Adrenal gland (tissue), 12 donors: ENCODE data around the gene HIBADH. TPM values are rescaled to one million over a fixed set of nuclear protein-coding genes. Genes with fewer than 3 reads are reported as not detected.

Source experiments
- DNase-seq, 7 donors: peaks; one replicate each; pipeline ENCODE4 v3.0.0-alpha.2; 2019 to 2020
- H3K27ac ChIP-seq, 5 donors: fragments of 200-600 bp; sonication (generic) in 4 of 5; 1 replicate in 3 of 5; 2 replicates in 2 of 5; pipeline versions ENCODE4 v1.5.1 to v1.8.0; 2016 to 2020; ENCODE audit warnings: mild to moderate bottlenecking in 1 of 5
- H3K27me3 ChIP-seq: fragments of 200-600 bp; 2 replicates; pipeline ENCODE4 v1.8.0; 2021
- H3K36me3 ChIP-seq, 2 donors: fragments of 200-600 bp; replicated peaks in 1 of 2; 1 replicate in 1 of 2; 2 replicates in 1 of 2; pipeline versions ENCODE4 v1.5.1 to v1.8.0; 2018 to 2022
- H3K4me1 ChIP-seq, 2 donors: fragments of 200-600 bp; replicated peaks in 1 of 2; 1 replicate in 1 of 2; 2 replicates in 1 of 2; pipeline versions ENCODE4 v1.5.1 to v1.8.0; 2018 to 2021
- H3K4me3 ChIP-seq, 4 donors: fragments of 200-600 bp; sonication (generic) in 3 of 4; one replicate each; pipeline ENCODE4 v1.5.1; 2016 to 2018
- H3K9me3 ChIP-seq, 3 donors: fragments of 200-600 bp; sonication (generic) in 1 of 3; replicated peaks in 1 of 3; 1 replicate in 2 of 3; 2 replicates in 1 of 3; pipeline versions ENCODE4 v1.5.1 to v1.8.0; 2016 to 2021
- CTCF ChIP-seq, 6 experiments: fragments of 450-650 bp in 4 of 6; fragments of 200-600 bp in 2 of 6; sonication (generic) in 1 of 6; IDR thresholded peaks; 1 replicate in 5 of 6; 2 replicates in 1 of 6; pipeline versions ENCODE4 v1.5.1 to v1.8.0; 2016 to 2021; ENCODE audit warnings: antibody characterized with exemption in 6 of 6, mild to moderate bottlenecking in 2 of 6, moderate library complexity in 1 of 6
- POLR2A ChIP-seq, 2 donors: fragments of 450-650 bp; IDR thresholded peaks; one replicate each; pipeline ENCODE4 v1.6.1; 2017; ENCODE audit warnings: antibody characterized with exemption in 2 of 2, mild to moderate bottlenecking in 2 of 2, moderate library complexity in 1 of 2
- WGBS, 4 donors: extraction: QIAGEN DNeasy Blood & Tissue Kit in 2 of 4; methylation state at CpG; one replicate each; pipeline versions ENCODE4 v1.1.5 to v1.1.7; 2013 to 2017; 5-methylcytosine and 5-hydroxymethylcytosine counted together
- intact Hi-C, 2 donors: fragments of 100-400 bp; cut with DNase I; formaldehyde crosslinking; loops; one replicate each; pipeline versions ENCODE4 v1.14.1 to v1.15.0; 2022 to 2023
- polyA plus RNA-seq, 3 donors: library from polyadenylated mRNA; stranded (reverse); fragments of 200-250 nt in 2 of 3; fragments of 350-450 nt in 1 of 3; fragmentation: Illumina TruSeq in 1 of 3; extraction: RNeasy Lipid Tissue Mini Kit (QIAGEN cat#74804) in 1 of 3; gene quantifications; one replicate each; pipeline ENCODE4 v1.2.3, GENCODE V29; 2013 to 2014
- total RNA-seq, 9 donors: library from RNA; depleted of rRNA in 4 of 9; stranded (reverse); fragments of >200 nt in 4 of 9; fragments of 120-200 nt in 1 of 9; fragmentation: NEBNext Ultra II Directional in 1 of 9; extraction: Animal tissue kit (Norgen Biotek cat#: 25700) in 1 of 9; gene quantifications; one replicate each; pipeline versions ENCODE4 v1.1.0 to v1.2.4, GENCODE V29; 2013 to 2023
- donor health status: healthy with polysubstance abuse.
- donor health status: Bipolar disorder and iron deficiency.
- donor health status: DM: yes; HTN: yes; CAD: no.
- donor health status: DM: no; HTN: no; CAD: no.
- donor health status: DM: no; HTN: no; CAD: no.
- donor health status: DM: yes; HTN: yes; CAD: no.

Gene HIBADH
- total and polyA plus RNA-seq, 12 donors, result 42.9 to 227 (median 130) TPM

DNA sequence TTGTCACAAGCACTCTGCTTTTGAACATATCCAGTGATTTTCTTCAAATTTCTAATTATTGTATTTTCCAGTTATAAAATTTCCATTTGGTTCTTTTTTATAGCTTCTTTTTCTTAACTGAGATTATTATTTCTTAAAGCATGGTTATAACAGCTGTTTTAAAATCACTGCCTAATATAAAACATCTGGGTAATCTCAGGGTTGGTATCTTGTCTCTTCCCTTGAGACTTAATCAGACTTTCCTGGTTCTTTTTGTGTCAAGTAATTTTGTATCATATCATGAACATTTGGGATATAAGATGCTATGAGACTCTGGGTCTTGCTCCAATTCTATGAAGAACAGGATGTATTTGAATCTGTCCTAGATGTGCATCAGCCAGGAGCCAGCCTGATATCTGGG lies 93.6 kb downstream of the HIBADH start:
- H3K9me3 ChIP-seq, result peaks cover 0 to 13% (median 0%) of the 10 kb centered on the region in 3 donors
- no peak overlapping the region for H3K27ac ChIP-seq
- no peaks in the 10 kb centered on the region for H3K4me1 ChIP-seq
- intact Hi-C loops, result no loop called here
- H3K4me3 ChIP-seq, result no peak overlapping the region
- H3K36me3 ChIP-seq, result no peaks in the 10 kb centered on the region
- H3K27me3 ChIP-seq, result no peaks in the 10 kb centered on the region
- no peak for TF ChIP-seq CTCF (IDR thresholded peaks at IDR 0.05)
- no peak for TF ChIP-seq POLR2A (IDR thresholded peaks at IDR 0.05)
- no peak for DNase-seq

DNA sequence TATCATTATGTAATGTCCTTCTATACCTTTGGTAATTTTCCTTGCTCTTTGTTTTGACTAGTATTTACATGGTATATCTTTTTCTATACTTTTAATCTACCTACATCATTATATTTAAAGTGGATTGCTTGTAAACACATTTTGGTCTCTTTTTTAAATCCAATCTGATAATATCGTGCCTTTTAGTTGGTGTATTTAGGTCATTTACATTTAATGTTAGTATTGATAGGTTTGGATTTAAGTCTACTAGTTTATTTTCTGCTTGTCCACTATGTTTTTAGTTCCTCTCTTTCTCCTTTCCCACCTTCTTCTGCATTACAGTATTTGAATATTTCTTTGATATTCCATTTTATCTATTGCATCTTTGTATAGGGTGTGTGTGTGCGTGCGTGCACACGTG lies 95.4 kb downstream of the HIBADH start:
- no peaks in the 10 kb centered on the region for H3K4me1 ChIP-seq
- H3K27me3 ChIP-seq, result no peaks in the 10 kb centered on the region
- no peak overlapping the region for H3K4me3 ChIP-seq
- no peak overlapping the region for H3K27ac ChIP-seq
- intact Hi-C loops, result no loop called here
- WGBS, 4 donors, result 98 to 99% (median 98%) methylated on average over 4 of the region's 4 CpGs
- H3K36me3 ChIP-seq, result no peaks in the 10 kb centered on the region
- TF ChIP-seq POLR2A (IDR thresholded peaks at IDR 0.05) (no peak), CTCF (IDR thresholded peaks at IDR 0.05) (no peak)
- DNase-seq, result no peak
- H3K9me3 ChIP-seq, result peaks cover 0 to 13% (median 0%) of the 10 kb centered on the region in 3 donors

DNA sequence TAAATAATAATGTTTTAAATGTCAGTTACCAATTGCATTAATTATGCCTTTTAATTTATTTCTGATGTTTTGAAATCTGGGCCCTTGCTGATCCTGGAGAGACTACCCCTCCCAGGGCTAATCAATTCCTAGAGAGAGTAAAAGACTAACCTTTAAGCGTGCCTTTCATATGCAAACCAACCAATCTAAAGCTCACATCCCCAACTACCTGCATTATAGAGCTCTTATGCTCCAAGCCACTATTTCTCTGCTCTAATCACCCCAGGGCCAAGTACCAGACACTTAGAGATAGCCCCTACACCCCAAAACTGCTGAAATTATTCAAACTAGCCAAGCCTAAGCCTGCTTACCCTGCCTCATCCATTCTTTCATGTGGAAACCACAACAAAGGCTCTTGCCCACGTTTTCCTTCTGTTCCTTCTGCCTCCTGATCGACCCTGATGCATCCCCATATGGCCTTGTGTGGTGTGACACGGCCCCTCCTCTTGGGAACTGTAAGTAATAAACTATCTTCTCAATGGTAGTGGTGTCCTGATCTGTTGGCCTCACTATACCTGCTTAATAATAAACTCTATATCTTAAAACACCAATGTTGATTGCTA lies 97.7 kb downstream of the HIBADH start:
- 67 to 84% (median 76%) methylated on average over 4 of the region's 4 CpGs for WGBS, 4 donors
- intact Hi-C loops, result no loop called here

DNA sequence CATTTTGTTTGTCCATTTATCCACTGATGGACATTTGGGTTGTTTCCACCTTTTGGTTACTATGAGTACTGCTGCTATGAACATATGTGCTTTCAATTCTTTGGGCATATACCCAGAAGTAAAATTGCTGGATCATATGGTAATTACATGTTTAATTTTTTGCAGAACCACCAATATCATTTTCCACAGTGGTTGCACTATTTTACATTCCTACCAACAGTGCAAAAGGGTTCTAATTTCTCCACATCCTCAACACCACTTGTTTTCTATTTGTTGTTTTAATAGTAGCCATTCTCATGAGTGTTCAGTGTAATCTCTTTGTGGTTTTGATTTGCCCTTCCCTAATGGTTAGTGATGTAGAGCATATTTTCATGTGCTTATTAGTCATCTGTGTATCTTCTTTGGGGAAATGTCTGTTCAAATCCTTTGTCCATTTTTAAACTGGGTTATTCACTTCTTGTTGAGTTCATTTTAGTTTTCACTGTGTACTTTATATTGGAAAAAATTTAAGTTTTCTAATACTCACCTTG lies 101.9 kb downstream of the HIBADH start:
- DNase-seq, result no peak
- Histone ChIP-seq H3K9me3 (peaks cover 0 to 3% (median 0%) of the 10 kb centered on the region in 3 donors), H3K36me3 (no peaks in the 10 kb centered on the region), H3K4me1 (no peaks in the 10 kb centered on the region), H3K4me3 (no peak overlapping the region), H3K27ac (no peak overlapping the region), H3K27me3 (no peaks in the 10 kb centered on the region)
- TF ChIP-seq CTCF (IDR thresholded peaks at IDR 0.05) (no peak), POLR2A (IDR thresholded peaks at IDR 0.05) (no peak)
- intact Hi-C loops, result no loop called here

More for the DNA sequence above, 97.7 kb downstream of the HIBADH start:
- Histone ChIP-seq H3K4me3 (no peak overlapping the region), H3K9me3 (peaks cover 0 to 13% (median 0%) of the 10 kb centered on the region in 3 donors), H3K27ac (no peak overlapping the region), H3K4me1 (no peaks in the 10 kb centered on the region), H3K27me3 (no peaks in the 10 kb centered on the region), H3K36me3 (no peaks in the 10 kb centered on the region)
- no peak for TF ChIP-seq POLR2A (IDR thresholded peaks at IDR 0.05)
- no peak for TF ChIP-seq CTCF (IDR thresholded peaks at IDR 0.05)
- no peak for DNase-seq
